ENCODE results near the gene TFB2M. TPM values are rescaled to one million over a fixed set of nuclear protein-coding genes. Genes with fewer than 3 reads are reported as not detected.

Gene TFB2M
- total RNA-seq (2021), result 27.0 and 27.7 TPM in 2 replicates
- long read RNA-seq, transcript TFB2M-201 (8 exons, 1,848 nt), result major isoform, 345 of 366 reads
- long read RNA-seq, partial matches to known transcripts, result 1 of 366 reads
- long read RNA-seq, other reads (novel, unspliced or antisense), result 20 of 366 reads

GRCh38 chr1:246566128-246566812 is at the start of gene TFB2M, which contains the start of gene CNST:
Gene TFB2M (minus strand): TSS chr1:246566261. CDS start chr1:246566138, 123 bp downstream.
Gene CNST (plus strand): TSS chr1:246566456. CDS start chr1:246591563, 25,107 bp downstream.
- peak within 1 kb of the TSS; percentile 94 for H3K9ac ChIP-seq (ENCODE audit: extremely low read depth, insufficient read length, low read length)
- peak within 1 kb of the TSS; percentile 22 for H2BK5ac ChIP-seq (ENCODE audit: insufficient read length, low read length)
- H3K4me1 ChIP-seq (ENCODE audit: insufficient read depth, low read length), result no peaks in the 10 kb centered on the region; the same call in 1 of the 2 replicates
- peak; percentile 98 for DNase-seq
- Mint-ChIP-seq H3K4me1 (peaks cover 13 to 14% of the 10 kb centered on the region in 2 experiments), H3K4me3 (peak within 1 kb of the TSS; percentile 97 to 98), H3K36me3 (ENCODE audit: insufficient read depth in 1 of 3, low read depth in 3 of 3) (peaks cover 2 to 22% (median 12%) of the 10 kb centered on the region in 3 experiments), H3K27ac (peak within 1 kb of the TSS; percentile 95 to 97 (median 96); a peak in 6 of 7 replicates), H3K9me3 (0 out of 5 replicates have a peak, but pooled peaks cover 0 to 2% of the 10 kb centered on the region in 2 experiments), H3K27me3 (ENCODE audit: low read depth) (no peaks in the 10 kb centered on the region)
- no peaks in the 10 kb centered on the region for H4K20me1 ChIP-seq (ENCODE audit: control insufficient read depth, insufficient read depth, insufficient read length)
- H2AK5ac ChIP-seq (ENCODE audit: insufficient read length, low read length), result no peak within 1 kb of the TSS
- peaks cover 4% of the 10 kb centered on the region for H3K79me1 ChIP-seq (ENCODE audit: insufficient read depth, low read depth, low read length, poor library complexity, severe bottlenecking)
- WGBS (ENCODE audit: extremely low coverage, insufficient read length, low lambda C conversion rate), result no CpG with 5 or more reads among the region's 62 CpGs
- peak within 1 kb of the TSS; percentile 94 for H3K4me2 ChIP-seq (ENCODE audit: insufficient read depth, insufficient read length, low read length)
- H3K23me2 ChIP-seq (ENCODE audit: insufficient read length, low read depth, low read length, poor library complexity, severe bottlenecking), result peaks cover 7% of the 10 kb centered on the region
- H3K9me3 ChIP-seq (ENCODE audit: control insufficient read depth, low read depth, low read length), result no peaks in the 10 kb centered on the region
- H3K56ac ChIP-seq (ENCODE audit: insufficient read length, low read depth, low read length), result no peak within 1 kb of the TSS
- TF ChIP-seq CTCF (conservative IDR thresholded peaks at IDR 0.05), result no peak
- peak within 1 kb of the TSS; percentile 52 for H3K23ac ChIP-seq (ENCODE audit: insufficient read length, low read depth, low read length)
- no peak within 1 kb of the TSS for H4K91ac ChIP-seq (ENCODE audit: insufficient read length, low read depth, low read length)
- H2BK15ac ChIP-seq (ENCODE audit: low read depth, low read length), result no peak within 1 kb of the TSS
- H4K5ac ChIP-seq (ENCODE audit: insufficient read length, low read depth, low read length), result peak within 1 kb of the TSS; percentile 83
- H3K27me3 ChIP-seq (ENCODE audit: insufficient read depth, low read length), result no peaks in the 10 kb centered on the region
- H4K8ac ChIP-seq (replicated peaks; ENCODE audit: insufficient read length, low read depth, low read length), result no peak within 1 kb of the TSS
- no peak within 1 kb of the TSS for H3K4ac ChIP-seq (ENCODE audit: low read depth, low read length)
- H3K14ac ChIP-seq (ENCODE audit: insufficient read depth, low read length), result peak within 1 kb of the TSS; percentile 91
- no peak within 1 kb of the TSS for H2BK120ac ChIP-seq (ENCODE audit: low read depth, low read length, poor library complexity, severe bottlenecking)
- H3K27ac ChIP-seq (ENCODE audit: insufficient read length, low read depth, low read length), result peak within 1 kb of the TSS; percentile 47
- H2AFZ ChIP-seq (ENCODE audit: low read length), result no peak within 1 kb of the TSS
- no peak within 1 kb of the TSS for H2BK20ac ChIP-seq (ENCODE audit: low read depth, low read length, poor library complexity, severe bottlenecking)
- H3K18ac ChIP-seq (ENCODE audit: insufficient read length, low read depth, low read length), result peak within 1 kb of the TSS; percentile 4
- H3T11ph ChIP-seq (ENCODE audit: low read length), result no peak within 1 kb of the TSS
- H2BK12ac ChIP-seq (ENCODE audit: insufficient read length, low read depth, low read length), result no peak within 1 kb of the TSS
- peaks cover 14% of the 10 kb centered on the region; the same call in 1 of the 2 replicates for H3K79me2 ChIP-seq (ENCODE audit: insufficient read depth, low read length)

Data from H9 (cell line).